IMR-90 (cell line): Measurements from ENCODE around the gene RNF4. TPM values are rescaled to one million over a fixed set of nuclear protein-coding genes. Genes with fewer than 3 reads are reported as not detected.

Experiments used
- ATAC-seq: fragments of 200-7000 bp; cut with Tn5 transposase; 2 replicates; pipeline ENCODE4 v1.9.1; 2020; ENCODE audit warnings: low read depth, mild to moderate bottlenecking, moderate library complexity
- BruUV-seq: library from RNA; stranded (reverse); fragments of 400-500 nt; replicated peaks from 2 replicates; lab custom pipeline; 2021; lab: Mats Ljungman, UMichigan
- CTCF ChIA-PET: fragments of 300-600 bp; formaldehyde crosslinking; extraction: SDS; loops from one replicate; lab custom pipeline; 2021; ENCODE audit warnings: antibody characterized with exemption; lab: Yijun Ruan, JAX
- POLR2A ChIA-PET: fragments of 300-600 bp; sonication (Branson Sonifier 250); formaldehyde crosslinking; loops from one replicate; lab custom pipeline; 2022; ENCODE audit warnings: antibody characterized with exemption; ENCODE audit not compliant: unreplicated experiment; lab: Charles Lee
- DNase-seq: peaks from one replicate; pipeline ENCODE4 v3.0.0; 2013
- H2AFZ ChIP-seq: replicated peaks from 2 replicates; pipeline ENCODE3; 2013; ENCODE audit warnings: low read length, mild to moderate bottlenecking; ENCODE audit not compliant: poor library complexity
- H2AK5ac ChIP-seq: 2 replicates; pipeline ENCODE4 v1.6.1; 2013; ENCODE audit warnings: low read depth, low read length, inconsistent platforms
- H2AK9ac ChIP-seq: replicated peaks from 2 replicates; pipeline ENCODE3; 2013; ENCODE audit warnings: mild to moderate bottlenecking, low read depth, low read length, moderate library complexity; ENCODE audit not compliant: poor library complexity
- H2BK120ac ChIP-seq: 2 replicates; pipeline ENCODE4 v1.6.1; 2013; ENCODE audit warnings: low read depth, low read length, inconsistent platforms
- H2BK15ac ChIP-seq: 3 replicates; pipeline ENCODE4 v1.6.1; 2013; ENCODE audit warnings: low read depth, low read length, inconsistent platforms
- H2BK20ac ChIP-seq: 2 replicates; pipeline ENCODE4 v1.6.1; 2013; ENCODE audit warnings: low read depth, mild to moderate bottlenecking, inconsistent platforms, low read length, moderate library complexity
- H2BK5ac ChIP-seq: 2 replicates; pipeline ENCODE4 v1.6.1; 2013; ENCODE audit warnings: mild to moderate bottlenecking, low read depth, low read length, inconsistent platforms; ENCODE audit not compliant: poor library complexity, severe bottlenecking
- H3K14ac ChIP-seq: replicated peaks from 2 replicates; pipeline ENCODE4 v1.6.1; 2013; ENCODE audit warnings: low read depth, low read length, inconsistent platforms
- H3K18ac ChIP-seq: 2 replicates; pipeline ENCODE4 v1.6.1; 2013; ENCODE audit warnings: low read depth, low read length, control low read depth
- H3K23ac ChIP-seq: 2 replicates; pipeline ENCODE4 v1.6.1; 2013; ENCODE audit warnings: low read depth, low read length, inconsistent platforms
- H3K27ac ChIP-seq: 2 replicates; pipeline ENCODE4 v1.5.1; 2013; ENCODE audit warnings: mild to moderate bottlenecking, control low read depth, low read length; ENCODE audit not compliant: insufficient read depth
- H3K27me3 ChIP-seq: 2 replicates; pipeline ENCODE4 v1.6.1; 2013; ENCODE audit warnings: low read length; ENCODE audit not compliant: control insufficient read depth, insufficient read depth
- H3K36me3 ChIP-seq: 2 replicates; pipeline ENCODE4 v1.6.1; 2013; ENCODE audit warnings: low read length, mixed read lengths; ENCODE audit not compliant: control insufficient read depth, insufficient read depth
- H3K4ac ChIP-seq: 2 replicates; pipeline ENCODE4 v1.6.1; 2013; ENCODE audit warnings: low read depth, low read length, inconsistent platforms
- H3K4me1 ChIP-seq: 2 replicates; pipeline ENCODE4 v1.6.1; 2013; ENCODE audit warnings: low read length, mixed read lengths; ENCODE audit not compliant: control insufficient read depth, insufficient read depth
- H3K4me2 ChIP-seq: 2 replicates; pipeline ENCODE4 v1.6.1; 2013; ENCODE audit warnings: low read depth, mild to moderate bottlenecking, control low read depth, low read length, moderate library complexity
- H3K4me3 ChIP-seq: 2 replicates; pipeline ENCODE4 v1.5.1; 2013; ENCODE audit warnings: low read depth, mild to moderate bottlenecking, control low read depth, low read length, moderate library complexity; ENCODE audit not compliant: insufficient read depth
- H3K56ac ChIP-seq: 2 replicates; pipeline ENCODE4 v1.6.1; 2013; ENCODE audit warnings: low read length, inconsistent platforms; ENCODE audit not compliant: insufficient read depth; ENCODE audit errors: extremely low read depth
- H3K79me1 ChIP-seq, 2 experiments: 2 replicates each; pipeline ENCODE4 v1.6.1; 2013; ENCODE audit warnings: low read length in 2 of 2, inconsistent platforms in 1 of 2, low read depth in 1 of 2
- H3K9ac ChIP-seq: 2 replicates; pipeline ENCODE4 v1.6.1; 2013; ENCODE audit warnings: low read depth, low read length, control low read depth
- H3K9me1 ChIP-seq: 2 replicates; pipeline ENCODE4 v1.6.1; 2013; ENCODE audit warnings: low read length, inconsistent platforms; ENCODE audit not compliant: insufficient read depth
- H3K9me3 ChIP-seq: 2 replicates; pipeline ENCODE4 v1.6.1; 2013; ENCODE audit warnings: low read length; ENCODE audit not compliant: control insufficient read depth, insufficient read depth
- H4K20me1 ChIP-seq: 2 replicates; pipeline ENCODE4 v1.6.1; 2013; ENCODE audit warnings: low read length, inconsistent platforms; ENCODE audit not compliant: insufficient read depth
- H4K5ac ChIP-seq: 2 replicates; pipeline ENCODE4 v1.6.1; 2013; ENCODE audit warnings: mild to moderate bottlenecking, low read depth, low read length, control low read depth
- H4K8ac ChIP-seq, 2 experiments: 2 replicates each; pipeline ENCODE4 v1.6.1; 2013; ENCODE audit warnings: low read depth in 2 of 2, low read length in 2 of 2, control low read depth in 1 of 2, inconsistent platforms in 1 of 2
- H4K91ac ChIP-seq: 2 replicates; pipeline ENCODE4 v1.6.1; 2013; ENCODE audit warnings: low read depth, low read length, inconsistent platforms; ENCODE audit not compliant: insufficient read depth
- CHD1 ChIP-seq: IDR thresholded peaks from 2 replicates; pipeline ENCODE4 v1.6.1; 2012; ENCODE audit warnings: low read depth, low read length, improper control_type of control experiment
- FOS ChIP-seq: fragments of 150-350 bp; IDR thresholded peaks from 2 replicates; pipeline ENCODE4 v1.6.1; 2016; ENCODE audit warnings: low read depth, low read length
- MAZ ChIP-seq: IDR thresholded peaks from 2 replicates; pipeline ENCODE4 v1.6.1; 2012; ENCODE audit warnings: low read depth, mild to moderate bottlenecking, low read length, improper control_type of control experiment, moderate library complexity, borderline replicate concordance
- RFX5 ChIP-seq: IDR thresholded peaks from 2 replicates; pipeline ENCODE4 v1.8.0; 2012; ENCODE audit warnings: low read depth, mild to moderate bottlenecking, low read length, moderate library complexity
- WGBS, 2 experiments: methylation state at CpG; one replicate each; pipeline versions ENCODE4 v1.1.5 to v1.1.7; 2013; ENCODE audit warnings: missing lambda C conversion rate in 2 of 2; ENCODE audit not compliant: insufficient read length in 1 of 2; ENCODE audit errors: extremely low coverage in 2 of 2; 5-methylcytosine and 5-hydroxymethylcytosine counted together
- dilution Hi-C: fragments of 300-500 bp; cut with HindIII; formaldehyde crosslinking; loops from one replicate; pipeline ENCODE4 v1.14.3; 2018; ENCODE audit warnings: low sequenced_read_pairs; ENCODE audit not compliant: unreplicated experiment
- in situ Hi-C: fragments of 300-500 bp; cut with MboI; formaldehyde crosslinking; loops from 3 replicates; pipeline ENCODE4 v1.14.3; 2019; ENCODE audit warnings: low sequenced_read_pairs, inconsistent platforms, mixed read lengths
- intact Hi-C: fragments of 100-400 bp; cut with micrococcal nuclease; formaldehyde crosslinking; loops from 2 replicates; pipeline ENCODE4 v1.10.0; 2022
- polyA plus RNA-seq, 3 experiments: library from polyadenylated mRNA; depleted of rRNA; stranded (reverse); fragments of >200 nt; gene quantifications; 2 replicates each; pipeline ENCODE4 v1.2.3, GENCODE V29; 2012; ENCODE audit warnings: low replicate concordance in 1 of 3
- total RNA-seq: library from RNA; depleted of rRNA; stranded (reverse); fragments of >200 nt; gene quantifications from 2 replicates; pipeline ENCODE4 v1.2.3, GENCODE V29; 2012

Gene RNF4
- total and polyA plus RNA-seq, 2 of the 4 experiments (the other 2 are of a cell fraction), result 63.8 to 73.8 TPM

- Histone ChIP-seq H4K91ac (no peak overlapping the region), H3K4me1 (no peaks in the 10 kb centered on the region), H3K79me1 (peaks cover 49 to 75% of the 10 kb centered on the region in 2 experiments), H3K9me3 (no peaks in the 10 kb centered on the region), H2AK5ac (no peak overlapping the region), H2BK20ac (no peak overlapping the region), H3K18ac (no peak overlapping the region), H3K36me3 (peaks cover 54% of the 10 kb centered on the region), H3K14ac (no peak overlapping the region), H4K8ac (no peak overlapping the region), H2AK9ac (no peak overlapping the region), H4K20me1 (peaks cover 39% of the 10 kb centered on the region), H3K23ac (no peak overlapping the region), H2AFZ (no peak overlapping the region), H3K9ac (no peak overlapping the region), H3K27ac (no peak overlapping the region), H3K4me2 (no peak overlapping the region), H3K4ac (no peak overlapping the region), H3K56ac (no peak overlapping the region), H2BK120ac (no peak overlapping the region), H2BK5ac (no peak overlapping the region), H3K4me3 (no peak overlapping the region), H4K5ac (no peak overlapping the region), H3K27me3 (no peaks in the 10 kb centered on the region), H3K9me1 (0 out of 2 replicates have a peak, but pooled peaks cover 3% of the 10 kb centered on the region), H2BK15ac (no peak overlapping the region)
- WGBS, 2 experiments, result no CpG with 5 or more reads among the region's 2 CpGs
- intact Hi-C loops, result no loop called here
- in situ Hi-C loops, result no loop called here
- BruUV-seq, result no TSS peak
- DNase-seq (peak; percentile 33), ATAC-seq (no peak; the same call in 1 of the 2 replicates)
- ChIA-PET POLR2A (interaction anchor here (0.6 kb wide), 1 partner anchor 644 kb away, joined by 4 read pairs; the partner anchor contains the start of gene LETM1), CTCF (interaction anchor here (0.9 kb wide), 1 partner anchor 33 kb away, joined by 3 read pairs; no protein-coding TSS in a partner anchor)
- dilution Hi-C loops, result no loop called here
- TF ChIP-seq RFX5, result no peak
- TF ChIP-seq FOS, result no peak
- no peak for TF ChIP-seq CHD1
- TF ChIP-seq MAZ, result no peak
Measured at GRCh38 chr4:2500547-2500946, 31.6 kb downstream of the RNF4 start.
